SU-DHL-6 (cell line): Measurements from ENCODE around the gene DNAI2.

Source experiments
- H2AFZ ChIP-seq: fragments of 200-600 bp; sonication (generic); 2 replicates; pipeline ENCODE4 v1.6.1; 2014; ENCODE audit warnings: low read depth, mild to moderate bottlenecking, moderate library complexity, mixed read lengths, antibody characterized with exemption, low read length; ENCODE audit not compliant: severe bottlenecking
- H3F3A ChIP-seq: fragments of 200-600 bp; shearing (Covaris generic); 2 replicates; pipeline ENCODE4 v1.6.0; 2016; ENCODE audit warnings: antibody characterized with exemption, mild to moderate bottlenecking; ENCODE audit not compliant: insufficient read depth
- H3K27ac ChIP-seq: fragments of 200-600 bp; sonication (generic); 2 replicates; pipeline ENCODE4 v1.5.1; 2016; ENCODE audit warnings: low read depth, mild to moderate bottlenecking, low read length, moderate library complexity, mixed read lengths
- H3K27me3 ChIP-seq: fragments of 200-600 bp; sonication (generic), shearing (Covaris generic); 2 replicates; pipeline ENCODE4 v1.6.0; 2014; ENCODE audit warnings: mild to moderate bottlenecking, low read length
- H3K36me3 ChIP-seq: fragments of 200-600 bp; sonication (generic); 2 replicates; pipeline ENCODE4 v1.6.1; 2014; ENCODE audit warnings: mild to moderate bottlenecking, low read length, mixed read lengths
- H3K4me2 ChIP-seq: fragments of 300-600, 200-600 bp; shearing (Covaris generic), sonication (generic); 2 replicates; pipeline ENCODE4 v1.6.0; 2014; ENCODE audit warnings: low read length, low read depth, mild to moderate bottlenecking; ENCODE audit not compliant: poor library complexity, severe bottlenecking
- H3K4me3 ChIP-seq: fragments of 200-600 bp; sonication (generic); 2 replicates; pipeline ENCODE4 v1.5.1; 2014; ENCODE audit warnings: antibody characterized with exemption, low read length, mild to moderate bottlenecking, mixed read lengths; ENCODE audit not compliant: insufficient read depth, poor library complexity, severe bottlenecking
- H3K79me2 ChIP-seq: fragments of 200-600 bp; sonication (generic); 2 replicates; pipeline ENCODE4 v1.6.1; 2014; ENCODE audit warnings: mild to moderate bottlenecking, low read length, moderate library complexity; ENCODE audit not compliant: insufficient read depth
- H3K9ac ChIP-seq: fragments of 200-600 bp; sonication (generic); 2 replicates; pipeline ENCODE4 v1.7.0; 2014; ENCODE audit warnings: mild to moderate bottlenecking, low read length
- H3K9me2 ChIP-seq: fragments of 200-600 bp; sonication (generic); replicated peaks from 2 replicates; pipeline ENCODE4 v1.6.1; 2014; ENCODE audit warnings: low read length; ENCODE audit not compliant: insufficient read depth
- H3K9me3 ChIP-seq: fragments of 200-600 bp; sonication (generic); 2 replicates; pipeline ENCODE4 v1.6.1; 2014; ENCODE audit warnings: low read length, mixed read lengths; ENCODE audit not compliant: insufficient read depth
- H4K20me1 ChIP-seq: fragments of 200-600 bp; sonication (generic); 2 replicates; pipeline ENCODE4 v1.6.1; 2014; ENCODE audit warnings: low read depth, mild to moderate bottlenecking, antibody characterized with exemption, low read length, moderate library complexity, mixed read lengths
- CTCF ChIP-seq: fragments of 200-600 bp; sonication (generic); IDR thresholded peaks from one replicate; pipeline ENCODE4 v1.5.1; 2017; ENCODE audit warnings: antibody characterized with exemption, mild to moderate bottlenecking, low read length, moderate library complexity; ENCODE audit not compliant: insufficient read depth, poor library complexity, severe bottlenecking
- EZH2phosphoT487 ChIP-seq: fragments of 200-600 bp; sonication (generic), shearing (Covaris generic); conservative IDR thresholded peaks from 2 replicates; pipeline ENCODE4 v1.6.1; 2018; ENCODE audit warnings: mild to moderate bottlenecking, antibody characterized with exemption, low read length, moderate library complexity, mixed read lengths

Gene DNAI2

GRCh38 chr17:74298778-74299177 is 24.7 kb downstream of the DNAI2 start:
- Histone ChIP-seq H3K9me3 (no peaks in the 10 kb centered on the region), H3K36me3 (no peaks in the 10 kb centered on the region)
- TF ChIP-seq EZH2phosphoT487 (no peak), CTCF (no peak)

DNA sequence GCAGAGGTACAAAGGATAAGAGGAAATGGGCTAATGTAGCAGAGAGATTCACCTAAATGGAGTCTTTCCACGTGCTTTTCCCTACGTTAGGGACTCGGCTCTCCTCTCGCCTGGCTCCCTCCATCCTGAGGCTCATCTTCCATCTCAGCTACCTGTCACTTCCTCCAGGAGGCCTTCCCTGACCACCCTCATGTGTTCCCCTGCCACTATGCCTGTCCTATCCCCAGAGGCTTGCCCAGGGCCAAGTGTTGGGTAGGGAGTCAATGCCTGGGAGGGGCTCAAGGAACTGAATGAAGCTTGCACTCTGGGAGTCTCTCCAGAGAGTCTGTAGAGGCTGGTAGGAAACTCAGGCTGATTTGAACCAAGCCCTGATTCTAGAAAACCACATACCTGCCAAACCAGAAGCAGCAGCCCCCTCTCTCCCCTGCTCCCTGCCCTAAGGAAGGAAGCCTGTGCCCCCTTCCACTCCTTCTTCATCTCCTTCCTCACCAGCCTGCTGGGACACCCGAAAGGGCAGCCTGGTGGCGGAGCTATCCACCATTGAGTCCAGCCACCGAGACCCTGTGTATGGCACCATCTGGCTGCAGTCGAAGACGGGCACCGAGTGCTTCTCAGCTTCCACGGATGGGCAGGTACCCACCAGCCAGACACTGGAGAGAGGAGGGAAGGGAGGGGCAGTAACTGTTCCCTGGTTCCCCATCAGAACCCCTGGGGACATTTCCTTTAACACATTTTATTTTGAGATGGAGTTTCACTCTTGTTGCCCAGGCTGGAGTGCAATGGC is 25.4 kb downstream of the DNAI2 start:
- H4K20me1 ChIP-seq = no peaks in the 10 kb centered on the region
- H3K9ac ChIP-seq = no peak overlapping the region
- no peak overlapping the region for H2AFZ ChIP-seq
- no peaks in the 10 kb centered on the region for H3K9me2 ChIP-seq
- no peaks in the 10 kb centered on the region for H3F3A ChIP-seq
- no peak overlapping the region for H3K4me2 ChIP-seq
- H3K27ac ChIP-seq = no peak overlapping the region
- no peaks in the 10 kb centered on the region for H3K79me2 ChIP-seq
- no peak for TF ChIP-seq EZH2phosphoT487
- TF ChIP-seq CTCF = no peak
- no peaks in the 10 kb centered on the region for H3K9me3 ChIP-seq
- no peaks in the 10 kb centered on the region for H3K36me3 ChIP-seq
- no peak overlapping the region for H3K4me3 ChIP-seq
- no peaks in the 10 kb centered on the region for H3K27me3 ChIP-seq

More at GRCh38 chr17:74298778-74299177, 24.7 kb downstream of the DNAI2 start:
- Histone ChIP-seq H3F3A (no peaks in the 10 kb centered on the region), H3K4me2 (no peak overlapping the region), H3K4me3 (no peak overlapping the region), H3K79me2 (no peaks in the 10 kb centered on the region), H2AFZ (no peak overlapping the region), H3K27ac (no peak overlapping the region), H4K20me1 (no peaks in the 10 kb centered on the region), H3K27me3 (no peaks in the 10 kb centered on the region), H3K9ac (no peak overlapping the region), H3K9me2 (no peaks in the 10 kb centered on the region)

- Histone ChIP-seq H3F3A (no peaks in the 10 kb centered on the region), H3K27me3 (no peaks in the 10 kb centered on the region), H3K9ac (no peak overlapping the region), H3K36me3 (no peaks in the 10 kb centered on the region), H3K9me3 (no peaks in the 10 kb centered on the region), H2AFZ (no peak overlapping the region), H3K4me3 (no peak overlapping the region), H3K9me2 (no peaks in the 10 kb centered on the region), H4K20me1 (no peaks in the 10 kb centered on the region), H3K27ac (no peak overlapping the region), H3K79me2 (no peaks in the 10 kb centered on the region), H3K4me2 (no peak overlapping the region)
- no peak for TF ChIP-seq CTCF
- no peak for TF ChIP-seq EZH2phosphoT487
These were observed 29.3 kb downstream of the DNAI2 start for GRCh38 chr17:74303305-74303704.
